Cardiac muscle cell (in vitro differentiated cells and primary cell): Measurements from ENCODE around the gene NSRP1. TPM values are rescaled to one million over a fixed set of nuclear protein-coding genes. Genes with fewer than 3 reads are reported as not detected.
"Not testable (repeated sequence)": the region's sequence is repeated elsewhere in the genome, so short reads cannot be mapped to it uniquely, and the experiment has no call there.

Experiments
- DNase-seq, 2 donors: peaks; one replicate each; pipeline versions ENCODE4 v3.0.0 to v3.0.0-alpha.2; 2010 to 2017; ENCODE audit warnings: low read depth in 1 of 2, low spot score in 1 of 2
- H3K27ac ChIP-seq: fragments of 200-600 bp; sonication (generic); 2 replicates; pipeline ENCODE4 v1.5.1; 2016
- H3K27me3 ChIP-seq: fragments of 200-600 bp; sonication (generic); 2 replicates; pipeline ENCODE4 v1.6.0; 2016; ENCODE audit warnings: control low read depth
- H3K36me3 ChIP-seq: fragments of 200-600 bp; sonication (generic); 2 replicates; pipeline ENCODE4 v1.5.1; 2016; ENCODE audit warnings: control low read depth
- H3K4me1 ChIP-seq: fragments of 200-600 bp; sonication (generic); 2 replicates; pipeline ENCODE4 v1.8.1; 2017; ENCODE audit warnings: low read depth, mild to moderate bottlenecking, mixed run types
- H3K4me3 ChIP-seq: fragments of 200-600 bp; sonication (generic); 2 replicates; pipeline ENCODE4 v1.5.1; 2016; ENCODE audit warnings: mild to moderate bottlenecking
- H3K9me3 ChIP-seq: fragments of 200-600 bp; sonication (generic); 2 replicates; pipeline ENCODE4 v1.5.1; 2017; ENCODE audit warnings: low read depth, mild to moderate bottlenecking, control low read depth
- polyA plus RNA-seq: library from polyadenylated mRNA; unstranded; fragments of >200 nt; fragmentation: Nextera tagmentation; extraction: Ambion mirVana; gene quantifications from 2 replicates; pipeline ENCODE4 v1.2.1, GENCODE V29; 2016
- total RNA-seq: library from RNA; depleted of rRNA; stranded (reverse); fragments of >200 nt; gene quantifications from 2 replicates; pipeline ENCODE4 v1.2.3, GENCODE V29; 2016
- TF ChIP-seq, protein P1 (sequence below): IDR thresholded peaks from 2 replicates; pipeline ENCODE4 v1.5.1; 2012; ENCODE audit warnings: low read depth, mild to moderate bottlenecking, low read length

Gene NSRP1
- total and polyA plus RNA-seq, 2 experiments from 2014 or later: 14.6 to 29.1 TPM

DNA sequence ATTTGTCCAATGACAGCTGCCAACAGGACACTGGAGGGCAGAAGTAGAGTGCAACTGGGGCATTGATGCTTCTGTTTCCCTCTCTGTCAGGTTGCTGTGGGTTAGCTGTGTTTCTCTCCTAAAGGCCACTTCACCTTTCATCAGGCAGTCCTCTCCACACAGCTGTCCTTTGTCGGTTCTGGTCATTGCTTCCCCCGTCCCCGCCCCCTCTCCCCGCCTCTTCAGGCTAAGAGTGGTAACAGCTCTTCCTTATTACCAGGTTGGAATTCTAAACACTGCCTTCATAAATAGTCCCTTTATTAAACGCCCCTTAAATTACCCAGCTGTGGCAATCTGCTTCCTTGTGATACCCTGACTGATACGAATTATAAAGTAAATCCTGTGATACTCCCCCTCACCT lies 31.8 kb upstream of the NSRP1 start:
- TF ChIP-seq, protein P1, sequence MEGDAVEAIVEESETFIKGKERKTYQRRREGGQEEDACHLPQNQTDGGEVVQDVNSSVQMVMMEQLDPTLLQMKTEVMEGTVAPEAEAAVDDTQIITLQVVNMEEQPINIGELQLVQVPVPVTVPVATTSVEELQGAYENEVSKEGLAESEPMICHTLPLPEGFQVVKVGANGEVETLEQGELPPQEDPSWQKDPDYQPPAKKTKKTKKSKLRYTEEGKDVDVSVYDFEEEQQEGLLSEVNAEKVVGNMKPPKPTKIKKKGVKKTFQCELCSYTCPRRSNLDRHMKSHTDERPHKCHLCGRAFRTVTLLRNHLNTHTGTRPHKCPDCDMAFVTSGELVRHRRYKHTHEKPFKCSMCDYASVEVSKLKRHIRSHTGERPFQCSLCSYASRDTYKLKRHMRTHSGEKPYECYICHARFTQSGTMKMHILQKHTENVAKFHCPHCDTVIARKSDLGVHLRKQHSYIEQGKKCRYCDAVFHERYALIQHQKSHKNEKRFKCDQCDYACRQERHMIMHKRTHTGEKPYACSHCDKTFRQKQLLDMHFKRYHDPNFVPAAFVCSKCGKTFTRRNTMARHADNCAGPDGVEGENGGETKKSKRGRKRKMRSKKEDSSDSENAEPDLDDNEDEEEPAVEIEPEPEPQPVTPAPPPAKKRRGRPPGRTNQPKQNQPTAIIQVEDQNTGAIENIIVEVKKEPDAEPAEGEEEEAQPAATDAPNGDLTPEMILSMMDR: no peak
- Histone ChIP-seq H3K36me3 (no peaks in the 10 kb centered on the region), H3K4me3 (no peak overlapping the region), H3K9me3 (no peaks in the 10 kb centered on the region), H3K4me1 (no peaks in the 10 kb centered on the region), H3K27ac (no peak overlapping the region), H3K27me3 (peaks cover 13% of the 10 kb centered on the region)
- DNase-seq: peak in 1 of 2 donors; percentile 27

GRCh38 chr17:30086896-30087295 lies 29.7 kb upstream of the NSRP1 start:
- H3K36me3 ChIP-seq: no peaks in the 10 kb centered on the region
- H3K9me3 ChIP-seq: no peaks in the 10 kb centered on the region
- H3K4me1 ChIP-seq: no peaks in the 10 kb centered on the region
- DNase-seq: no peak
- no peak overlapping the region for H3K27ac ChIP-seq
- TF ChIP-seq, protein P1: no peak
- H3K27me3 ChIP-seq: peaks cover 11% of the 10 kb centered on the region
- no peak overlapping the region for H3K4me3 ChIP-seq

DNA sequence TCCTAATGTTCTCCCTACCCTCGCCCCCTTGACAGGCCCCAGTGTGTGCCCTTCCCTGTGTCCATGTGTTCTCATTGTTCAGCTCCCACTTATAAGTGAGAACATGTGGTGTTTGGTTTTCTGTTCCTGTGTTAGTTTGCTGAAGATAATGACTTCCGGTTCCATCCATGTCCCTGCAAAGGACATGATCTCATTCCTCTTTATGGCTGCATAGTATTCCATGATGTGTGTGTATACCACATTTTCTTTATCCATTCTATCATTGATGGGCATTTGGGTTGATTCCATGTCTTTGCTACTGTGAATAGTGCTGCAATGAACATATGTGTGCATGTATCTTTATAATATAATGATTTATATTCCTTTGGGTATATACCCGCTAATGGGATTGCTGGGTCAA lies 29.2 kb upstream of the NSRP1 start:
- not testable (repeated sequence) for H3K4me3 ChIP-seq, H3K27ac ChIP-seq, H3K36me3 ChIP-seq, DNase-seq, H3K4me1 ChIP-seq, H3K9me3 ChIP-seq
- peaks cover 13% of the 10 kb centered on the region for H3K27me3 ChIP-seq

- Histone ChIP-seq H3K27me3 (peaks cover 13% of the 10 kb centered on the region), H3K27ac (no peak overlapping the region), H3K4me1 (no peaks in the 10 kb centered on the region), H3K9me3 (no peaks in the 10 kb centered on the region), H3K4me3 (no peak overlapping the region), H3K36me3 (no peaks in the 10 kb centered on the region)
- DNase-seq: peak in 1 of 2 donors; percentile 41
- TF ChIP-seq, protein P1: no peak
These were observed 25.4 kb upstream of the NSRP1 start for GRCh38 chr17:30091121-30091670.

DNA sequence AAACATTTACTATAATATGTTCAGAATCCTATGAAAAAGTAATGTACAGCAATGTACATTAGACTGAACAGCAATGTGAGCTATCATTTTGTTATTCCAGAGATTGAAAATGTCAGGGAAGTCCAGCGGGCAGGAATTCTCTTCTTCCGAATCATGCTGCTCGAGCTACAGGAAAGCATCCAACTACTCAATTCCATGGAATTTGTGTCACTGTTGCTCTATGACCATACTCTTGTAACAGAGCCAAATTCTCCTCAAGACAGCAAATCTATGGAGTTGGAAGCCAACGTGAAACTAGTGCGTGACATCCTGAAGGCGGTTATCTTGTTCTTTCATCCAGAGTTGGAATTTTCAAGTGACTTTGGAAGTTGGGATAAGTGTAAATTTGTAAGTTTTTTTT lies 24.8 kb upstream of the NSRP1 start:
- Histone ChIP-seq H3K27me3 (peaks cover 13% of the 10 kb centered on the region), H3K36me3 (no peaks in the 10 kb centered on the region), H3K9me3 (no peaks in the 10 kb centered on the region), H3K4me3 (no peak overlapping the region), H3K27ac (no peak overlapping the region), H3K4me1 (no peaks in the 10 kb centered on the region)
- peak in 1 of 2 donors; percentile 80 for DNase-seq
- TF ChIP-seq, protein P1: no peak

GRCh38 chr17:30092886-30093285 lies 23.7 kb upstream of the NSRP1 start:
- Histone ChIP-seq H3K27ac (no peak overlapping the region), H3K36me3 (no peaks in the 10 kb centered on the region), H3K4me1 (no peaks in the 10 kb centered on the region), H3K4me3 (no peak overlapping the region), H3K27me3 (peaks cover 13% of the 10 kb centered on the region), H3K9me3 (no peaks in the 10 kb centered on the region)
- TF ChIP-seq, protein P1: no peak
- DNase-seq: no peak
